G401 (cell line): Measurements from ENCODE around the gene ZNF827. TPM values are rescaled to one million over a fixed set of nuclear protein-coding genes. Genes with fewer than 3 reads are reported as not detected.

Experiments
- DNase-seq: peaks from one replicate; pipeline ENCODE4 v3.0.0-alpha.2; 2015; ENCODE audit warnings: low spot score
- in situ Hi-C: cut with HindIII; loops from 2 replicates; pipeline ENCODE4 v1.10.0; 2016; ENCODE audit warnings: low sequenced_read_pairs, mixed read lengths
- total RNA-seq: library from RNA; depleted of rRNA; stranded (reverse); fragments of >200 nt; shearing (Covaris generic); gene quantifications from 2 replicates; pipeline ENCODE4 v1.2.3, GENCODE V29; 2014

ZNF827 gene
- total RNA-seq, 1 experiment from 2014 or later: 2.1 TPM

DNA sequence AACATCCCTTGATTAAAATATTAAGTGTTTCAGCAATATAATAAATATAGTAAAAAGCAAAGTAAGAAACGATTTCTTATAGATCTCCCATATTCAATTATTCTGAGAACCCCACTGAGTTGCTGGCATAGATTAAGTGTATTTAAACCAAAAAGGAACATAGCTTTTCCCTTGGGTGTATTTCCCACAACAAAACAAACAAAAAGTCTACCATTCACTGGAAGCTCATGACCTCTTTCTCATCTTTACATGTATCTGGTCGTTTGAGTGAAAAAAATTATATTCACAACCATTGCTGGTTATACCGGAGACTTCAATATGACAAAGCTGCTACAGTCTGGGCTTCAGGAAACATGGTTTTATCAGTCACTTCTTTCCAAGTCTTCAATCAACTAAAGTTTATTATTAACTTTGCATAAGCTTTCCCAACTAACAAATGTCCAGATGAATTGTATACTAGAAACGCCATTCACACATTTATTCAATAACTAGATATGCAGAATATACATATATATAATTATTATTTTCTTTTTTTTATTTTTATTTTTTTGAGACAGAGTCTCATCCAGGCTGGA is 38.6 kb downstream of the ZNF827 start:
- in situ Hi-C loops: no loop called here
- no peak for DNase-seq

DNA sequence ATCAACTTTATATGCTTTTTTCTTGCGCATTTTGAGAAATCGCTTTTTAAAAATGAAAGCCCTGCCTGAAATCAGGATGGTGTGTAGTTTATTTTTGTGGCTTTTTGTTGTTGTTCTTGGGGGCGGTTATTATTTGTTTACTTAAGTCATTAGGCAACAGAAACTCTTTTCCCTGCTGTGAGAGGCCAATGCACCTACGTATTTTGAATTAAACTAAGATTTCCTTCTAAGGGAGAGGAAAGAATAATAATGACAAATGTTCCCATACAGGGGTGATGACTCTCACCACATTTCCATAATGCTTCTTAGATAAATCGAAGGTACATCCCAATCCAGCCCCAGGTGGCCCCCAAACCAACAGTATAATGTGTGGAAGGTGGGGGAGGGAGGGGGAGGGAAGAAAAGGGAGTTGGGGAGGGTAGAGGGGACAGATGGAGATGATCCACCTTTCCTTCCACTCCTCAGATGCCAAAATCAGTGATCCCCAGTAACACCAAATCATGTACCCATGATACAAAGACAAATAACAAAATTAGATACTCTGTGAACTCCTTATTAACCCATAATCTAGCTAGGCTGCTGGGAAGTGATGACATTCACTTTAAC is 39.6 kb downstream of the ZNF827 start:
- no peak for DNase-seq
- in situ Hi-C loops: no loop called here

DNA sequence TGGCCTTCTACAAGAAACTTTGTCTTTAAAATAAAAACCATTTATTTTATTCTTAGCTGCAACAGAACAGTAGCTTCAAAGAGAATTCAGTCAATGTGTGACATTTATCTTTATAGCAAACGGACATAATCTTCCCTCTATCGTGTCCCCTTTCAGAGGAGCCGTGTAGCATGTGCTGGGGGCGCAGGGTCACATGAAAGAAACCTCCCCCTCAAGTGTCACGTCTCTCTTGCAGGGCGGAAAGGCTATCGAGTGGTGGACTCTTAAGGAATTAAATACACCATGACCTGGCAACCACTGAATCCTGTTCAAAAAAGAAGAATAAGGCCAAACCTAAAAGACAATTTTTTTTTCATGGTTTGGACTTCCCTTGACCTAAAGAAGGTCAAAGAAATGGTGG is 40.2 kb downstream of the ZNF827 start:
- in situ Hi-C loops: no loop called here
- DNase-seq: no peak

DNA sequence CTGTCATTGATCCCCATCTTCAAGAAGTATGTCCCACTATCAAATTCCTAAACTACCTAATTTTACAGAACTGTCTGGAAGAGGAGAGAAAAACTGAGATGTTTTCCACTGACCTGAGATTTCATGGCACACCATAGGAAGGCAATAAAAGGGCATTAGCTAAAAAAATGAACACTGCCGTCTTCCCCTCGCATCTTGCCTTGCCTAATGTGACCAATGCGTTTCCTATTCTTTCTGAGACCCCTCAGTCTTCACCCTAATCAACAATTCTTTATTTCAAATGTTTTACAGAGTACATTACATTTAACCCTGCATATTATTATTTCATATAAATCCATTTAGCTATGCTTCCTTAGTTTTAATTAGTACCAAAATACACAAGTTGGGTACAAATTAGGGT is 43.6 kb downstream of the ZNF827 start:
- in situ Hi-C loops: no loop called here
- DNase-seq: no peak

DNA sequence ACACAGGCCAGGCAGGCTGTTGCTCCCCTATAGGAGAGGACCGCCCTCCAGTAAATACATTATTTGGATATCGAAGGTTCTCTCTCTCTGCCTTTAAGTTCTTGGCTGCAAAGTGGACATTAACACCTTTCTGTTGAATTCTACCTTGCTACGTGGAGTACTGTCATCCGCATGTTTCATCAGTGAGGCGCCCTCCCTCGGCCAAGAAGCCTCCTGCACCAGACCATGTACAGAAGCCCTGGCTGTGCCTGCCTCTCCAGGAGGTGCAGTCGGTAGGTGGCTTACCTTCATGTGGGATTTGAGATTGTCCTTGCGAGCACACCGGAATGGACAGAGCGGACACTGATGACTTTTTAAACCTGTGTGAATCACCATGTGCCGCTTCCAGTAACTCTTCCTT is 46.7 kb downstream of the ZNF827 start:
- no peak for DNase-seq
- in situ Hi-C loops: no loop called here

DNA sequence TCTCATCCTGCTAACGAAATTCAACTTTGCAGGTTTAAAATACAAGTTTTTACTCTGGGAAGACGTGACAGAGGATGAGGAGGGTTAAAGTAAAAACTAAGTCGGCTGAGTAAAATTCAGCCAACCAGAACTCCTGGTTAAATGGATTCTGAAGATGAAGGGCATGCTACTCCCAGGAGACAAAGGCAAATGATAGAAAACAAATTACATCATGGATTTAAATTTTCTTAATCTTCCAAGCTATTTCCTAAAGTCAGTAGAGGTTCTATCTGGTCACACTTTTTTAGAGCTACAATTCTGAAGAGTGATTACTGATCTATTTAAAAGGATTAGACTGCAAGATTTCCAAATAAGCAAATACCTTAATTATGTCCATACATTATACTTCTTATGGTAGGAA is 47.9 kb downstream of the ZNF827 start:
- no peak for DNase-seq
- in situ Hi-C loops: no loop called here

DNA sequence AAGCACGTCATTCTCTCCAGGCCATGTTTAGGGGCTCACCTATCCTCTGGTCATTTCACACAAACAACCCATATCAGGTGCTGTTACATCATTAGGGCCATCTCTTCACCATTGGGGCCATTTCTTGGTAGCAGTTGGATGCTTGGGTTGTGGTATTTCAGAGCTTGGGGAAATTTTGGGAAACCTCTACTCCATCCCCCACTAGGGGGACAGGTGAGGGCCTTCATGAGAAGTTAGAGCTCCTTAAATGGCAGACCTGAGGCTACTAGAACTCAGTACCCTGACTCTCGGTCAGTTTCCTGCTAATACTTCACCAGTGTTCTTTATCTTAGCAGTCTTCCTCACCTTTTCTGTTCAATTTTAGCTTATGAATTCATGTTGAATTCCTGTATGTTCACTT is 50.2 kb downstream of the ZNF827 start:
- in situ Hi-C loops: no loop called here
- no peak for DNase-seq

DNA sequence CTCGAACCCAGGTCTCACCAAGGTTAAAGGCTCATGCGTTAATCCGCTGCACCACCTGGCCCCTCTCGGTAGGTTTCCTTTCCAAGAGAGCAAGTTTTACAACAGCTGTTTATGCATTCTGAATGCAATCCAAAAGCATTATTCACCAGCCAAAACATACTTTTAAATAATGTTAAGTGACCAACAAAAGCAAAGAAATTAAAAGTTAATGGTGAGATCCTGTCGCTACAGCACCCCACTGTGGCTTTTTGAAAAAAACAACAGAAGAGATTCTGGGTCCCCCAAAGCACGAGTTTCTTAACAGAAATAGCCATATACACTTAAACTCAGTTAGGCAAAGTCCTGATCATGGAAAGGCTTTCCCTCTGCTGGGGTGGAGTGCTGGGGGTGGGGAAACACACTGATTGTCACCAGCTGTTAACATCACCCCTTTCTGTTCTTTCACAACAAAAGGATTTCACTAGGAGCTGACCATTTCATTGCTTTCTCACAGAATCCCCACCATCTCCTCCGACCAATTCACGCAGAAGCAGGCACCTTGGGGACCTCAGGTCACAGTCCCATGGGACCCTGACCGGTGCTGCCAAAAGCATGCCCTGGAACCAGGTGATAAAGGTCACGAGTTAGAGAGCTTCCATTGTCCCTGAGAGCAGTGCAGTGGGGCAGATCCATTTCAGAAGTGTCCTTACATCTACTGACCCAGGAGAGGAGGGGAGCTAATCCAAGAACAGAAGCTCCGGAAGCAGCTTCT is 51.2 kb downstream of the ZNF827 start:
- no peak for DNase-seq

DNA sequence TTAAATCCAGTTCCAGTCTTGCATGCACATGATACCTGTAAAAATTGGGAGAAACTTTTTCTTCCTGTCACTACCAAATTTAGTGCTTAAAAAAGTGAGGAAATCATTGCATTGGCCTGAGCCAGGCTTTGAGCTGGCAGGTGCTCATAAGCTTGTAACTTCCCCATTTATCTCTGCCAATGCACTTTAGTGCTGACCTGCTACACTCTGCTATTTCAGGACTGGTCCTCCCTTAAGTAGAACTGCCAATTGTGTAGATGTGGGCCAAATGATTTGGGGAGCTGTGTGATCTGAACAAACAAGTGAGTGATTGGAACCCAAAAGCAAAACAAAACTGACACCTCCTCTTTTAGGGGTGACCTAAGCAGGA is 51.8 kb downstream of the ZNF827 start:
- DNase-seq: peak; percentile 46
- in situ Hi-C loops: no loop called here

More for the DNA sequence above, 51.2 kb downstream of the ZNF827 start:
- in situ Hi-C loops: no loop called here

DNA sequence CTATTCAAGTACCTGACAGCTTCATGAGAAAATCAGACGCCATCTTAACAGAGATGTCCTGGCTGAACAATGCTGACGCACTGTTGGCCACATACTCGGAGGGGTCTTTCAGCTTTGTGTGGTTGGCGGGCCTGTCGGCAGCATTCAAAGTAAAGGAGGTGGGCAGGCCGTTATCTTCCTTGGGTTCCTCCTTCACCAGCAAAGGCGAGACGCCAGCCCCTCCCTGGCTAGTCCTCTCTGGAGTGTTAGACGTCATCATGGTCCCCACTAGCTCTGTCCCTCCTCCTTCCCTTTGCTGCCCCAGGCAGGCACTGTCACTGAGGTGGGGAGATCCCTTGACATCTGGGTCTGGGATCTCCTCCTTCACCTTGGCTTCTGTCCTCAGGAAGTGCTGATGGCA is 53.0 kb downstream of the ZNF827 start:
- no peak for DNase-seq
- in situ Hi-C loops: no loop called here

DNA sequence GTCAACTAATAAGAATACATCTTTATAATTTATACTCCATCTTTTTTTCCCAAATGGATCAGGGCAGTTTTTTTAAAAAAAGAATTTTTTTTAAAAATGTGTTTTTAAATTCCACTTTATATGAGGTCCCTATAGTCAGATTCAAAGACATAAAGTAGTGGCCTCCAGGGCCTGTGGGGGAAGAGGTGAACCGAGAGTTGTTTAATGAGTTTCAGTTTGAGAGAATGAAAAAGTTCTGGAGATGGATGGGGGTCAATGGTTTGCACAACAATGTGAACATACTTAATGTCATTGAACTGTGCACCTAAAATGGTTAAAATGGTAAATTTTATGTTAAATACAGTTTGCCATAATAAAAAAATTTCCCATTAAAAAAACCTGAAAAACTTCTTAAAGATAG is 53.8 kb downstream of the ZNF827 start:
- no peak for DNase-seq
- in situ Hi-C loops: no loop called here

DNA sequence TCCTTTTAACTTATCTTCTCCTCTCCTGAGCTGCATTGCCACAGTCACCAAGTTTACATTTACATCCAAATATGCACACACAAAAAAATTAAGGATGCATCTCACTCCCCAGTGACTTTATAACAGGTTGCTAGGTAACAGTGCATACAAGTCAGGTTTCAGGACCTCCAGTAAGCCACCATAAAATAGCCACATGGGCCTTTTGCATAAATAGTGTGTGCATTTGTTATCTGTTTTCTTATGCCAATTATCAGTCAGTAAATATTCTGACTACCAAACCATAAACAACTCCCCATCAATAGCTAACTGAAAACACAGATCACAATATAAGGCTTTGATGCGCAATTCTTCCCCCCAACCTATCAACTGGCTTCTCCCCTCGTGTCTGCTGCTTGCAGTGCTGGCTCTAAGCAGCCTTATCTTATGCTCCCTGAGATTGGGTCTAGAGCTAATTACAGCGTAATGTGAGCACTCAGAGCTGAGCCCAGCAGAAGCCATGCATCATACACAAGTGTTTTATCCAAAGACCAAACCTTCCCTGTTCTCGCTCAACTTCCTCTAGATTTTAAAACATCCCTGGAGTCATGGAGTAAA is 55.4 kb downstream of the ZNF827 start:
- DNase-seq: no peak
- in situ Hi-C loops: no loop called here

DNA sequence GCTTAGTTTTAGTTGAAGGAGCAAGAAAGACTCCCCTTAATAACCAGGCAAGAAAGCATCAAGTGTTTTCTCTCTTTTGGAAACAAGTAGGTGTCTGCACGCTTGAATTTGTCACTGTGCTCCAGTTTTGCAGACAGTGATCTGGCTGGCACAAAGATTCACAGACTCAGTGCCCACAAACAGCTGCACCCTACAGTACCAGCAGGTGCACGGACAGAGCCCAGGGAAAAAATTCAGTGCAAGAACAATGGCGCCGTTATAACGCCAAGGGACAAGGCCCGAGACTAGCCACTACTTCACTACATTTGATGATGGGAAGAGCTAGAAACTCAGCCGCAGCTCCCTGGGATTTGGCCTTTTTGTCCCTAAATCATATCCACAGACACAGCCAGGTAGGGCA is 56.0 kb downstream of the ZNF827 start:
- in situ Hi-C loops: no loop called here
- DNase-seq: peak; percentile 64

DNA sequence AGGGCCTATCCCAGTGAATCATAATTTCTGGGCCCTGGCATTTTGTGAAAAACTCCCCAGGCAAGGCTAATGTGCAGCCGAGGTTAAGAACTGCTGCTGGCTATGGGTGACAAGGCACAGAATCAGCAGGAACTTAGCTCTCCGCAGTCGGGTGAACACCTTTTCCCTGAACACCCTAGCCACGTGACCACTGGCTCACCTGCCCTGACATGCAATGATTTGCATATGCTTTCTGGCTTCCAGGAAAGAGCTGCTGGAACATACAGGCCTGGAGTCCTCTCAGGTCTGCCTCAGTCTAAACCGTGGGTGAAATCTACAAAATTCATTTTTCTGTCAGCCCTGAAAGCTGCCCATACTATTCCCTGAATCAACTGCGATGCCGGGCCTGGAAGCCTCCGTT is 56.6 kb downstream of the ZNF827 start:
- peak; percentile 72 for DNase-seq
- in situ Hi-C loops: no loop called here

DNA sequence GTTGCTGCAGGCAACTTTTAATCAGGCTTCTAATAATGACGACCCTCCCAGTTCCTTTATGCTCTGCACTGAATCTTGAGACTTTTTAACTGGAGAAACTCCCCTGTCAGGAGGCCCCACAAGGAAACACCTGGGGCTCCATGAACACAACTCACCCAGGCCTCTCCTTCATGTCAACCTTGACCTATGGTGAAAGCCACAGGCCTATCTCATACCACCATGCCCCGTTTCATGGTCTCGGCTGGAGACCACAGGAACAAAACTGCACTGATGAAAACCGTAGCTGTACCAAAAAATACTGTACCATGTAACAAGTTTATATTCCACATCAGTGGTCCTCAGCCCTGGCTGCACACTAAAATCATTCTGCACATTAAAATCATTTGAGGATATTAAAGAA is 57.0 kb downstream of the ZNF827 start:
- in situ Hi-C loops: no loop called here
- no peak for DNase-seq

DNA sequence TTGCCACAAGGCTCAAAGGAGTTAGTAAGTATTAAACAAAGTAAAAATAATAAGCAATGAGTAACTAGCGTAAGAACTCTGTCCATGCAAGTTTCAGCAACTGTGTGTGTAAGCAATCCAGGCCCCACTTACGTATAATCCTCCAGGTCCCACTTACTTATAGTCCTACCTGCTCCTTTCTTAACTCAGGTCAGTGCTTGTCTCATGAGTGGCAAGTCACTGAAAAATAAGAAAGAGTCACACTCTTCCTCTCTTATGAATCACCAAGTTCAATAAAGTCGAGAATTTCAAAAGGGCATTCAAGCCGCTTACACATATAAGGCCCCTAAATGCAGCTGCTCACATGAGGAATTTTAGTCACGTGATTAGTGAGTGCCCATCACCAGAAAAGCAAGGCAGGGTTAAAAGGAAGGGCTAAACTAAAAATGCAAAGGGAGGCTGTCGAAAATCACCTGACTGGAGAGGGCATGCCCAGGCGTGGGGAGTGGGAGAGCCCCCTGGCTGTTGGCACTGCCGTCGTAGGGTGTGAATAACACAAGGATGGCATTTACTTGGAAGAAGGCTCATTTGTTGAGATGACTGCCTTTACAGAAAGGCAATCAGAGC is 58.2 kb downstream of the ZNF827 start:
- no peak for DNase-seq
- in situ Hi-C loops: no loop called here

DNA sequence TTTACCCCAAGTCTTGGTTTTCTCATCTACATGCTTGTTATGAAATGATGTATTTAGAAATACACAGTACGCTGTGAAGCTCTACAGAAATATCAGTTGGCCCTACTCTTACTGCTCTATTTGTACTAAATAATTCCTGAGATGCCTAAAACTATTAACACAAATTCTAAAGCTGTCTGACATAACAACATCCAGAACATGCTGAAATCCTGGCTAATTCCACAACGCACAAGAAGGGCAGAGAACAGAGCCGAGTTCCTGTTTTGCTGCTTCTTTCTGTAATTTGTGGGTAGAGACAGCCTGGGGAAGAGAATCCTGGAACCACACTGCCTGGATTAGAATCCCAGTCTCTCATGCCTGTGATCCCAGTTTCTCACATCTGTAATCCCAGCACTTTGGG is 59.0 kb downstream of the ZNF827 start:
- in situ Hi-C loops: no loop called here
- no peak for DNase-seq

DNA sequence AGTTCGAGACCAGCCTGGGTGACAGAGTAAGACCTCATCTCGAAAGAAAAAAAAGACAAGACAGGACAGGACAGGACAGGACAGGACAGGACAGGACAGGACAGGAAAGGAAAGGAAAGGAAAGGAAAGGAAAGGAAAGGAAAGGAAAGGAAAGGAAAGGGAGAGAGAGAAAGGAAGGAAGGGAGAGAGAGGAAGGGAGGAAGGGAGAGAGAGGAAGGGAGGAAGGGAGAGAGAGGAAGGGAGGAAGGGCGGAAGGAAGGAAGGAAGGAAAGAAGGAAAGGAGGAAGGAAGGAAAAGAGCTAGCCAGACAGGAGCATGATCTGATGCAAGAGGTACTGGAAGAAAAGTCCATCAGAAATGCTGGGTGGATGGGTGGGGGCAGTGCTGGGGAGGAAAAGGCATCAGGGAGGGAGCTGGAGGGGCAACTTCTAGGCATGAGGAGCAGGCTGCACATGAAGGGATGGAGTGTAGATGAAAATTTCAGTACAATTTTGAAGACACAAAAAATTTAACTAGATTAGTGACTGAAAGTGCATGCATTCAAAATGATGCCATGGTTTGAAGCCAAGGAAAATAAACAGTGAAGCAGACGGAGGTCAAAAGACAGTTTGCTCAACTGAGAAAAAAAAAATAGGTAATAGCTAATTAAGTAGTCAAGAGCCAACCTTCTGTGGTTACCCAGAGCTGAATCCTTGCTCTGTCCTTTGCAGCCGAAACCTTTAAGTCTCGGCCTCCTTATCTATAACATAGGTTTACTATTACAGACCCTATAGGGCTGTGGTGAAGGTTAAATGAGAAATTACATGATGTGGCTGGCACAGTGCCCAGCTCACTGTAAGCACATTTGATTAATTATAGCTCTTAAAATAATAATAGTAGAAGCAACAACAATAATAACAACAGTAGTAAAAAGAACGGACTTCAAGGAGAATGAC is 59.9 kb downstream of the ZNF827 start:
- no peak for DNase-seq
- in situ Hi-C loops: no loop called here

DNA sequence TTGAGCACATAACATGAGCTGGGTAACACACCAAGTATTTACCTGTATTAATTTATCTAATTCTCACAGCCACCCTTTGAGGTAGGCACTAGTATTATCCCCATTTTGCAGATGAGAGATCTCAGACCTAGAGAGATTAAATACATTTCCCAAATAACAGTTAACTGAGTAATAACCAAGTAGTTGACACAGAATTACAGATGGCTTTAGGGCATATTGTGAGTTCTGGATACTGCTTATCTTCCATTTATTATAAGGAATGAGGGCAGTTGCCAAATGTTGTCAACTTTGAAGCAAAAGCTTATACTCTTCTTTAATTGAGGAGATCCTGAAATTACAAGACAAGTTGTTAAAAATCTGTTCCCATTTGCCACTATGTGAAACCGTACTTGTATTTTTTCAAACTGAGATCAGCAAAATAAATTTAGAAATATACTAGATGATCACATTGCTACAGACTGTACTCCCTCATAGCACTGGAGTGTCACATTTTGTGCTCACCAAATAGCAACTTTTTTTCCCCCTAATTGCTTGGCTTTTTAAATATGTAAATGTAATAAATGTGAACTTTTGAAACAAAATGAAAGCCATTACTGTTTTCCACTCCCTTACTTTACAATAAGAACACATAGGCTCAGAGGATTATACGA is 62.0 kb downstream of the ZNF827 start:
- in situ Hi-C loops: no loop called here
- no peak for DNase-seq
